ENCODE measurements around the gene RPS5. TPM values are rescaled to one million over a fixed set of nuclear protein-coding genes. Genes with fewer than 3 reads are reported as not detected.

RPS5 gene
- total RNA-seq, 1 experiment from 2014 or later, result 1,982 TPM

- no peaks in the 10 kb centered on the region for H3K9me2 ChIP-seq (ENCODE audit: insufficient read depth)
- H2AFZ ChIP-seq (ENCODE audit: low read depth, low read length, poor library complexity, severe bottlenecking), result no peak overlapping the region
- intact Hi-C loops (cut with micrococcal nuclease), result no loop called here
- DNase-seq (ENCODE audit: low read depth, low spot score) (no peak), ATAC-seq (no peak)
- no peak overlapping the region for H3K4me2 ChIP-seq (ENCODE audit: low read length)
- BruUV-seq (replicated peaks), result no TSS peak
- ChIA-PET CTCF (no interaction called here), POLR2A (no interaction called here), RAD21 (ENCODE audit: low non-redundant PET in 1 of 2, low total read pairs in 2 of 2, uncharacterized antibody in 2 of 2, unreplicated experiment in 2 of 2) (no interaction called here)
- H3K36me3 ChIP-seq (ENCODE audit: control insufficient read depth in 1 of 2, insufficient read depth in 2 of 2, low read length in 2 of 2), result no peaks in the 10 kb centered on the region
- no peaks in the 10 kb centered on the region for H3K27me3 ChIP-seq (ENCODE audit: insufficient read depth, low read length)
- TF ChIP-seq CBX3 (IDR thresholded peaks at IDR 0.05; ENCODE audit: low read depth) (no peak), ATF3 (IDR thresholded peaks at IDR 0.05) (no peak), SP1 (IDR thresholded peaks at IDR 0.05; ENCODE audit: low read depth) (no peak), ZNF274 (IDR thresholded peaks at IDR 0.05; ENCODE audit: low read depth, low read length) (no peak), RAD21 (IDR thresholded peaks at IDR 0.05; ENCODE audit: low read depth) (no peak)
- H3K9ac ChIP-seq (ENCODE audit: low read length), result no peak overlapping the region
- H3K79me2 ChIP-seq (ENCODE audit: insufficient read depth, low read length), result no peaks in the 10 kb centered on the region
- peaks cover 2% of the 10 kb centered on the region in 2 experiments; a peak in 3 of 4 replicates for H3K4me1 ChIP-seq (ENCODE audit: control insufficient read depth in 1 of 2, insufficient read depth in 2 of 2, low read length in 2 of 2)
- no peak overlapping the region for H3K4me3 ChIP-seq (replicated peaks in 1 of 2; ENCODE audit: low read depth in 1 of 2, low read length in 2 of 2)
- H3K9me3 ChIP-seq (ENCODE audit: control insufficient read depth in 1 of 2, insufficient read depth in 1 of 2, low read depth in 1 of 2, low read length in 2 of 2), result no peaks in the 10 kb centered on the region
- H3K27ac ChIP-seq (ENCODE audit: low read depth, low read length), result no peak overlapping the region
- H4K20me1 ChIP-seq (ENCODE audit: insufficient read depth), result no peaks in the 10 kb centered on the region
Observed at GRCh38 chr19:58355908-58356765, 30.9 kb upstream of the RPS5 start.

- no peak overlapping the region for H3K4me2 ChIP-seq (ENCODE audit: low read length)
- ChIA-PET RAD21 (ENCODE audit: low non-redundant PET in 1 of 2, low total read pairs in 2 of 2, uncharacterized antibody in 2 of 2, unreplicated experiment in 2 of 2) (no interaction called here), CTCF (no interaction called here), POLR2A (no interaction called here)
- no peaks in the 10 kb centered on the region for H4K20me1 ChIP-seq (ENCODE audit: insufficient read depth)
- no peak for TF ChIP-seq ELF1 (IDR thresholded peaks at IDR 0.05; ENCODE audit: borderline replicate concordance, low read depth)
- no peak for TF ChIP-seq FOSL1 (IDR thresholded peaks at IDR 0.05; ENCODE audit: low read depth)
- no peak for TF ChIP-seq ZBTB33 (IDR thresholded peaks at IDR 0.05; ENCODE audit: extremely low read depth, insufficient replicate concordance, low read length)
- TF ChIP-seq EZH2 (IDR thresholded peaks at IDR 0.05), result no peak
- TF ChIP-seq SP1 (IDR thresholded peaks at IDR 0.05; ENCODE audit: low read depth), result no peak
- no peak for TF ChIP-seq SRF (IDR thresholded peaks at IDR 0.05; ENCODE audit: low read depth)
- TF ChIP-seq POLR2AphosphoS5 (IDR thresholded peaks at IDR 0.05; ENCODE audit: low read depth, low read length), result no peak
- no peak for TF ChIP-seq CEBPB (IDR thresholded peaks at IDR 0.05; ENCODE audit: low read depth)
- no peak for TF ChIP-seq JUND (IDR thresholded peaks at IDR 0.05)
- no peak for TF ChIP-seq POLR2A (IDR thresholded peaks at IDR 0.05; ENCODE audit: borderline replicate concordance, extremely low read depth, insufficient read depth, insufficient read length)
- no peak overlapping the region for H3K4me3 ChIP-seq (replicated peaks in 1 of 2; ENCODE audit: low read depth in 1 of 2, low read length in 2 of 2)
- no peaks in the 10 kb centered on the region for H3K9me2 ChIP-seq (ENCODE audit: insufficient read depth)
- BruUV-seq (replicated peaks), result no TSS peak
- DNase-seq (ENCODE audit: low read depth, low spot score) (no peak), ATAC-seq (no peak)
- H3K27ac ChIP-seq (ENCODE audit: low read depth, low read length), result no peak overlapping the region
- no peaks in the 10 kb centered on the region for H3K9me3 ChIP-seq (ENCODE audit: control insufficient read depth in 1 of 2, insufficient read depth in 1 of 2, low read depth in 1 of 2, low read length in 2 of 2)
- peaks cover 6 to 10% of the 10 kb centered on the region in 2 experiments; a peak in 3 of 4 replicates for H3K4me1 ChIP-seq (ENCODE audit: control insufficient read depth in 1 of 2, insufficient read depth in 2 of 2, low read length in 2 of 2)
- H3K36me3 ChIP-seq (ENCODE audit: control insufficient read depth in 1 of 2, insufficient read depth in 2 of 2, low read length in 2 of 2), result no peaks in the 10 kb centered on the region
- intact Hi-C loops (cut with micrococcal nuclease), result no loop called here
- H2AFZ ChIP-seq (ENCODE audit: low read depth, low read length, poor library complexity, severe bottlenecking), result no peak overlapping the region
- H3K79me2 ChIP-seq (ENCODE audit: insufficient read depth, low read length), result 0 out of 2 replicates have a peak, but pooled peaks cover 3% of the 10 kb centered on the region
- H3K9ac ChIP-seq (ENCODE audit: low read length), result no peak overlapping the region
- H3K27me3 ChIP-seq (ENCODE audit: insufficient read depth, low read length), result no peaks in the 10 kb centered on the region
Observed at GRCh38 chr19:58356766-58357480, 30.1 kb upstream of the RPS5 start.
